OCI-LY1 (cell line): ENCODE measurements around the gene PPDPF.

Source experiments
- CTCF ChIP-seq: fragments of 200-600 bp; sonication (generic), shearing (Covaris generic); IDR thresholded peaks from 2 replicates; pipeline ENCODE4 v1.5.1; 2017; ENCODE audit warnings: mild to moderate bottlenecking, antibody characterized with exemption, low read length, moderate library complexity, mixed read lengths
- EZH2 ChIP-seq: fragments of 200-600 bp; sonication (generic), shearing (Covaris generic); IDR thresholded peaks from 2 replicates; pipeline ENCODE4 v1.8.0; 2017; ENCODE audit warnings: borderline replicate concordance, mixed run types, mild to moderate bottlenecking, antibody characterized with exemption, low read length, moderate library complexity, mixed read lengths

DNA sequence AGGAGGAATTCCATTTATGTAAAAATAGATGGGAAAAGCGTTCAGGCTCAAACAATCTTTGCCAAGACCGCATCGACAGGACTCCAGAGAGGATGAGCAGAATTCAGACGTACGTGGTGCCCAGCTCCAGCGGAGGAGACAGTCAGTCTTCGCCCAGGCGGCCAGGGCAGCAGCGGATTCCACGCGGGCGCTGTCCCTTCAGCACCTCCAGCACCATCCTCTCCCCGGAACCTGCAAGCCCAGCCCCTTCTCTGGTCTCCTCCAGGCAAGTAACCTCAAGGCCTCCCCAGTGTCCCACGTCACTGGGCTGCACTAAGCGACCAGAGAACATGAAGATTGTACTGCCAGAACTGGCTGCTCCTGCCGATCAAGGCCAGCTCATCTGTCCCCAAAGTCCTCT lies 45.4 kb upstream of the PPDPF start:
- TF ChIP-seq EZH2 = no peak
- no peak for TF ChIP-seq CTCF
